CD1c-positive myeloid dendritic cell (primary cell): ENCODE results near the gene CFAP97D1.

Source experiments
- DNase-seq: peaks from one replicate; pipeline ENCODE4 v3.0.0-alpha.2; 2016; ENCODE audit errors: extremely low spot score

The CFAP97D1 gene

DNA sequence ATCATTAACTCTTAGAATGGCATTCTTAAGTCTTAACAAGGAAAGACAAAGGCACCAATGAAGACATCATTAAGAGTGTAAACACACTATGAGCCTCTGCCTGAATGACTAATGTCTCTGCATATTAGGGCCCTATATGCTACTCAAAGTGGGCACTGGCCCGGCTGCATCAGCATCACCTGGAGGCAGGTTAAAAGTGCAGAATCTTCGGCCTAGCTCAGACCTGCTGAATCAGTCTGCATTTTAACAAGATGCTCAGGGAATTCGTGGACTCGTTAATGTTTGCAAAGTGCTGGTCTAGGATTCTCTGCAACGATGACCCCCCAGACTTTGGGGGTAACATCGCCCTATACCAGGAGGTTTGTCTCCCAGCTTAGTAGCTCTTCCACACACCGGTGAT, 46.0 kb downstream of the CFAP97D1 start:
- no peak for DNase-seq

DNA sequence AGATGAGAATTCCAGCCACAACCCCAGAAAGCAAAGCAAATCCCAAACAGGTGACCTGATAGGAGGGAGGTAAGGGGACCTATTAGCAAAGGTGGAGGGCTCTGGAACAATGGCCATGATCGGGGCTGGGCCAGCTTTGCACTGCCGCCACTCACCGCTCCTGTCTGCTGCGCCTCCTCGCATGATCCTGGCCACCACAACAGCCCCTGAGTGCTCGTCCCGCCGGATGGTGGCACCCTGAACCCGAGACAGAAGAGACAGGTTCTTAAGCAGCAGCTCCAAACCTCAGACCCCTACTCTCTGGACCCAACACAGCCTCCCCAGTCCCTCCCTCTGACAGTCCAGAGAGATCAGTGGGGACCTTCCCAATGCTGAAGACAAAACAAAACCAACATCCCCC, 47.4 kb downstream of the CFAP97D1 start:
- no peak for DNase-seq

GRCh38 chr17:43829738-43830137, 49.5 kb downstream of the CFAP97D1 start:
- DNase-seq = no peak

GRCh38 chr17:43830510-43831140, 50.4 kb downstream of the CFAP97D1 start:
- peak; percentile 5 for DNase-seq

DNA sequence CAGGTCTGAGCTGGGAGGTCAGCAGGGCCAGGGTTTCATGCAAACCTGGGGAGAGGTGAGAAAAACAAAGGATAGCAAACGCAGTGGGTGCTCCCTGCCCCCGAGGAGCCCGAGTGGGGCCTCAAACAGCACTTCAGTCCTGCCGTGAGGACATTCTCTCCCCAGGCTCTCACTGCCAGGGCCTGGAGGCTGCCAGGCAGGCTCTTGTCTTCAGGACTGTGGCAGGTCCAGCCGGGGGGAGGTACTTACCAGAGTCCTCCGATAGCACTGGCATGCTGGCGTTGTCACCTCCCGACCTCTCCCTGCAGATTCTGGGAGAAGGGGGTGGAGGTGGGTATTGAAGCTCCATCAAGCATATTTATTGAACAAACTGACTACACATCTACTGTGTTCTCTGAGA, 51.4 kb downstream of the CFAP97D1 start:
- no peak for DNase-seq

GRCh38 chr17:43832168-43832975, 52.1 kb downstream of the CFAP97D1 start:
- DNase-seq = peak; percentile 13

DNA sequence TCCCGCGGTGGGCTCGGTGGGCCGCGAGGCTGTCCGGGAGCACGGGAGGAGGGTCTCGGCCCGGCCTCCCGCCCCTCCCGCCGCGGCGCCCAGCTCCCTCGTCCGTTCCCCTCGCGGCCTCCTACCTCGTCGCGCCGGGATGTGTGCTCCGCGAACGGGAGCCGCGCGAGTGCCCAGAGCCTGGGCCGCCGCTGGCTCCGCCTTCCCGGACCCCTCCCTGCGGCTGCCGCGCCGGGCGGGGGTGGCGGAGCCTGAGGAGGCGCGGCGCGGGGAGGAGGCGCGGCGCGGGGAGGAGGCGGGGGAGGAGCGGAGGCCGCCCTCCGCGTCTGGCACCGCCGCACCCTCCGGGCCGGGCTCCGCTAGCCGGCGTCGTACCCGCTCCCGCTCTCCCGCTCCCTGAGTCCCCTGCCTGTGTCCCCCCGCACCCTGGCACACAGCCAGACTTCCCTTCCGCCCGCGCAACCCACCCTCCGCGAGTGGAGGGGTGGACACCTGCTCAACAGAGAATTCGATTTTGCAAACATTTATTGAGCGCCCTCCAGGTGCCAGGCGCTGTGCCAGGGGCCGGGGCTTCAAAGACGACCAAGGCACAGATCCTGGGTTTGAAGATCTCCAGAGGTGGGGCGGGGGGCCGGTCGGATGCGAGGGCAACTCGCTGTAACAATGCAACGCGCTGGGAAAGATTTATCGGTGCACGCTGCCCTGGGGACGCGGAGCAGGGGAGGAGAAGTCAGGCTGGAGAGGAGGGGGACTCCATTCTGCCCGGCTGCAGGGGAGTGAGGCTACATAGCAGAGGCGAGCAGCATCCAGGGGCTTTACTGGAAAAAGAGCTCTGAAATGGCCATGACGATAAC, 53.0 kb downstream of the CFAP97D1 start, which contains the start of gene MPP3:
MPP3 (minus strand) TSS at position 171 of the 854 bp plus-strand sequence. CDS start 1,240 bp downstream, outside the sequence.
- DNase-seq = peak; percentile 53

DNA sequence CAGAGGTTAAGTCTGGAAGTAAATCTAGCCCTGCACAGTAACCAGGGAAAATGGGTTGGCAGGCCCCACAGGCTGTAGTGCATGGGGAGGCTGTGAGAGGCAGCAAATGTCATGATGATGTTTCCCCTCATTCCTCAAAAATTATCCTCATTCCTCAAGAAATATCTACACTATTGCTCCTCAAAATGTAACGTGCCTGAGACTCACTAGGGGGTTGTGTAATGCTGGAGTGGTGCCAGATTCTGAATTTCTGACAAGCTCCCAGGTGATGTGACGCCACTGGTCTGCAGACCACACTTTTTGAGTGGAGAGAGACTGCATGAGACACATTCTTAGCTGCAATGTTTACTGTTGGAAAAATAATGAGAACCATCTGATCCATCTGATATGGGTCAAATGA, 53.9 kb downstream of the CFAP97D1 start:
- DNase-seq = no peak
